ENCODE results near the gene PAQR5. TPM values are rescaled to one million over a fixed set of nuclear protein-coding genes. Genes with fewer than 3 reads are reported as not detected.
A peak's percentile ranks its signal among the peaks of the same experiment; 100 is the strongest.

The PAQR5 gene
- total RNA-seq, 2 donors from 2014 or later: 6.5 to 11.5 TPM

- 27 to 29% methylated on average over 1 of the region's 1 CpG for WGBS, 2 donors
- Histone ChIP-seq H3K27ac (no peak overlapping the region), H3K4me3 (no peak overlapping the region), H3K4me1 (peaks cover 16% of the 10 kb centered on the region), H3K9me3 (no peaks in the 10 kb centered on the region), H3K27me3 (peaks cover 0 to 5% of the 10 kb centered on the region in 2 donors), H3K36me3 (replicated peaks in 1 of 2; ENCODE audit: insufficient read depth in 1 of 2, low read depth in 2 of 2) (no peaks in the 10 kb centered on the region)
- TF ChIP-seq POLR2A (IDR thresholded peaks at IDR 0.05) (no peak), CTCF (IDR thresholded peaks at IDR 0.05) (no peak)
- ATAC-seq: peak; percentile 76
- intact Hi-C loops (cut with DNase I): no loop called here
- DNase-seq: peak in 2 of 4 donors; percentile 14 to 45
These were observed 126.2 kb downstream of the PAQR5 start for GRCh38 chr15:69424748-69425413.

GRCh38 chr15:69433831-69434230, 135.1 kb downstream of the PAQR5 start:
- no peak for ATAC-seq
- TF ChIP-seq CTCF (IDR thresholded peaks at IDR 0.05): no peak
- TF ChIP-seq POLR2A (IDR thresholded peaks at IDR 0.05): no peak
- Histone ChIP-seq H3K27me3 (no peaks in the 10 kb centered on the region), H3K36me3 (replicated peaks in 1 of 2; ENCODE audit: insufficient read depth in 1 of 2, low read depth in 2 of 2) (no peaks in the 10 kb centered on the region), H3K27ac (no peak overlapping the region), H3K4me1 (peaks cover 9% of the 10 kb centered on the region), H3K4me3 (no peak overlapping the region), H3K9me3 (no peaks in the 10 kb centered on the region)
- intact Hi-C loops (cut with DNase I): no loop called here
- no peak for DNase-seq
- WGBS, 2 donors: 87 to 88% methylated on average over 1 of the region's 1 CpG

GRCh38 chr15:69434238-69434637, 135.5 kb downstream of the PAQR5 start:
- Histone ChIP-seq H3K9me3 (no peaks in the 10 kb centered on the region), H3K4me3 (no peak overlapping the region), H3K27me3 (no peaks in the 10 kb centered on the region), H3K36me3 (replicated peaks in 1 of 2; ENCODE audit: insufficient read depth in 1 of 2, low read depth in 2 of 2) (no peaks in the 10 kb centered on the region), H3K27ac (no peak overlapping the region), H3K4me1 (peaks cover 9% of the 10 kb centered on the region)
- 93 to 94% methylated on average over 5 of the region's 5 CpGs for WGBS, 2 donors
- no peak for DNase-seq
- TF ChIP-seq POLR2A (IDR thresholded peaks at IDR 0.05) (no peak), CTCF (IDR thresholded peaks at IDR 0.05) (no peak)
- ATAC-seq: no peak
- intact Hi-C loops (cut with DNase I): no loop called here

- TF ChIP-seq CTCF (IDR thresholded peaks at IDR 0.05) (no peak), POLR2A (IDR thresholded peaks at IDR 0.05) (no peak)
- no peaks in the 10 kb centered on the region for H3K36me3 ChIP-seq (replicated peaks in 1 of 2; ENCODE audit: insufficient read depth in 1 of 2, low read depth in 2 of 2)
- no peaks in the 10 kb centered on the region for H3K27me3 ChIP-seq
- DNase-seq (no peak), ATAC-seq (no peak)
- H3K9me3 ChIP-seq: no peaks in the 10 kb centered on the region
- WGBS, 2 donors: 95 to 96% methylated on average over 12 to 16 of the region's 18 CpGs
- H3K4me3 ChIP-seq: no peak overlapping the region
- H3K27ac ChIP-seq: no peak overlapping the region
- intact Hi-C loops (cut with DNase I): no loop called here
- H3K4me1 ChIP-seq: peaks cover 9% of the 10 kb centered on the region
These were observed 136.0 kb downstream of the PAQR5 start for GRCh38 chr15:69434679-69435078.

- TF ChIP-seq CTCF (IDR thresholded peaks at IDR 0.05): no peak
- no peak for TF ChIP-seq POLR2A (IDR thresholded peaks at IDR 0.05)
- Histone ChIP-seq H3K9me3 (no peaks in the 10 kb centered on the region), H3K27ac (no peak overlapping the region), H3K4me1 (peaks cover 9% of the 10 kb centered on the region), H3K4me3 (no peak overlapping the region), H3K27me3 (no peaks in the 10 kb centered on the region), H3K36me3 (replicated peaks in 1 of 2; ENCODE audit: insufficient read depth in 1 of 2, low read depth in 2 of 2) (no peaks in the 10 kb centered on the region)
- intact Hi-C loops (cut with DNase I): no loop called here
- DNase-seq: no peak
- ATAC-seq: no peak
- 90 to 95% methylated on average over 4 of the region's 4 CpGs for WGBS, 2 donors
These were observed 137.3 kb downstream of the PAQR5 start for GRCh38 chr15:69435985-69436384.

All from body of pancreas (tissue), 4 donors.